ENCODE measurements around the gene CDH13.

DNA sequence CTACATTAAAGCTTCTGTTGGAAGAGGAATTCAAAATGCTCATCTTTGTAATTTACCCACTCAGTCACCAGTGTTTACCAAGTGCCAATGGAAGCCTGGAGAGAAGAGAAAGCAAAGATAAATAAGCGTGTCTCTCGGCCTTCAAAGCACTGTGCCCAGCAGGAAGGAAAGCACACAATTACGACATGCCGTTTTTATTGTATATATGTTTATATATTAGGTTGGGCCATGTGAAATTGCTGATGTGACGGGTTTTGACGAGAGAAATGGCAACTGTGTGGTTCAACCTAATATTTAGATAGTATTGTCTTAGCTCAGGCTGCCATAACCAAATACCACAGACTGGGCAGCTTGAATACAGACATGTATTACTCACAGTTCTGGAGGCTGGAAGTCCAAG is 1101.7 kb downstream of the CDH13 start:
- TF ChIP-seq, protein P1, sequence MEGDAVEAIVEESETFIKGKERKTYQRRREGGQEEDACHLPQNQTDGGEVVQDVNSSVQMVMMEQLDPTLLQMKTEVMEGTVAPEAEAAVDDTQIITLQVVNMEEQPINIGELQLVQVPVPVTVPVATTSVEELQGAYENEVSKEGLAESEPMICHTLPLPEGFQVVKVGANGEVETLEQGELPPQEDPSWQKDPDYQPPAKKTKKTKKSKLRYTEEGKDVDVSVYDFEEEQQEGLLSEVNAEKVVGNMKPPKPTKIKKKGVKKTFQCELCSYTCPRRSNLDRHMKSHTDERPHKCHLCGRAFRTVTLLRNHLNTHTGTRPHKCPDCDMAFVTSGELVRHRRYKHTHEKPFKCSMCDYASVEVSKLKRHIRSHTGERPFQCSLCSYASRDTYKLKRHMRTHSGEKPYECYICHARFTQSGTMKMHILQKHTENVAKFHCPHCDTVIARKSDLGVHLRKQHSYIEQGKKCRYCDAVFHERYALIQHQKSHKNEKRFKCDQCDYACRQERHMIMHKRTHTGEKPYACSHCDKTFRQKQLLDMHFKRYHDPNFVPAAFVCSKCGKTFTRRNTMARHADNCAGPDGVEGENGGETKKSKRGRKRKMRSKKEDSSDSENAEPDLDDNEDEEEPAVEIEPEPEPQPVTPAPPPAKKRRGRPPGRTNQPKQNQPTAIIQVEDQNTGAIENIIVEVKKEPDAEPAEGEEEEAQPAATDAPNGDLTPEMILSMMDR (conservative IDR thresholded peaks at IDR 0.05; ENCODE audit: low read depth, low read length): no peak
- no peak for TF ChIP-seq EZH2 (IDR thresholded peaks at IDR 0.05; ENCODE audit: borderline replicate concordance, low read depth, low read length, poor library complexity, severe bottlenecking)

All from A673 (cell line).